NCI-H524 (cell line): ENCODE results near the gene THBS4.

Source experiments
- DNase-seq, 2 experiments: peaks; one replicate each; lab custom pipeline; 2025; lab: John Stamatoyannopoulos, UW

Gene THBS4

DNA sequence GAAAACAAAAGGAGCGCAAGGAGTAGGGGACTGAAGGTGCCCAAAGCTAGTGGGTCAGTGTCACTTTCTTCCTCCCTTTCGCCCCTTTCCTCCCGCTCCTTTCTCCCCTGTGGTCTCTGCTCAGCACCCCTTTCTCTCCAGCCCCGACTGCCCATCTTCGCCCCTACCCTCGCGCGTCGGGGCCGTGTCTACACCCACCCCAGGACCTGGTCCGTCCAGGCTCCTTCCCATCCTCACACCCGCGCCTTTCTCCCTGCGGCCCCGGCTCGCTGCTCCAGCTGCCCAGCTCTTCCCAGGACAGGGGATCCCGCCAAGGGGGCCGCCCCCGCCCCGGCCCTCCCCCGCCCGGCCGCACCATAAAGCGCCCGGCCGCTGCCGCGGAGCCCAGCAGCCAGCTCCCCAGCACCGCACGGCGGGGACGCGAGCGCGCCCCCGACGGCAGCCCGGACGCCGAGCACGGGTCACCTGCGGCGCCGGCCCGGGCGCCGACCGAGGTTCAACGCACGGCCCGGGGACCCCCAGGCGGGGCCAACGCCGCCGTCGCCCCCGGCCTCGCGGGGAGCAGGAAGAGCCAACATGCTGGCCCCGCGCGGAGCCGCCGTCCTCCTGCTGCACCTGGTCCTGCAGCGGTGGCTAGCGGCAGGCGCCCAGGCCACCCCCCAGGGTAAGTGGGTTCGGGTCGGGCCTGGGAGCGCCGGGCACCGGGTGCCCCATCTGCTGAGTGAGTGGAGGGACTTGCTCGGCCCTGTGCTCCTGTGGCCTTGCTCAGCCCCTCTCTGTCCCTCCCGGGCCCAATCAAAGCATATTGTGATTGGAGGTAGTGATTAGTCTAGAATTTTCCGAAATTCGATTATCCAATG lies at the start of gene THBS4:
TSS of gene THBS4 (plus strand) at position 387 of the 860 bp plus-strand sequence. CDS start at position 577, 190 bp downstream.
- no peak for DNase-seq

DNA sequence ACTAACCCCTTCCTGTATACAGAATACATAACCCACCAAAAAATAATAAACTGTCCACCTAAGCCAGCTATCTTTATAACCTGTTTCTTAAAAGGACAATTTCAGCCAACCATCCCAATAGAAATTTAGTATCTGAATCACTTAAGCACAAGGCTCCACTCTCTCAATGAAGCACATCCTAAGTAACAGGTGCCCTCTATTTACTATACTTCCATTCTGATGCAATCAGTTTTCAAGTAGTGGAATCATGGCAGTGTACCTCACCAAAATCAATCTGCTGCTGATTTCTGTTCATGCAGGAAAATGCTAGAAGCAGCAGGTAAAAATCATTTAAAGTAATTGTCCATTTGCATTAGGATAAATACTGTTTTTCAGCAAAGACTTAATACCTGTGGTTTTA lies 48.9 kb upstream of the THBS4 start:
- DNase-seq, result no peak

DNA sequence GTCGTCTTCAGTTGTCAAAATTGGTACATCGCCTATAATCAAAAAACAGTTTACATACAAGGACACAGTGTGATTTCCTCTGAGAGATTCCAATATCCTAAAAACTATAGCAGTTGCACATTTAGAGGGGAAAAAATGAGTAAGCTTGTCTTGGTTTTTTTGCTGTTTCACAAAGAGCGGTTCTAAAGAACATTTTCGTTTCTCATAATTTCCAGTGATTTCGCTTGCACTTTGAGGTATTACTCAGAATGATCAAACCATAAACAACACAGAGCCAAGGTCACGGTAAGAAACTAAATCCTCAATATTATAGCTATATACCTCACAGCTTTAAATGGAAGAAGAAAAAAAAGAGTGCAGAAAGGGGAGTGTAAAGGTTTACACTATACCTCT lies 44.9 kb upstream of the THBS4 start:
- DNase-seq, result no peak

DNA sequence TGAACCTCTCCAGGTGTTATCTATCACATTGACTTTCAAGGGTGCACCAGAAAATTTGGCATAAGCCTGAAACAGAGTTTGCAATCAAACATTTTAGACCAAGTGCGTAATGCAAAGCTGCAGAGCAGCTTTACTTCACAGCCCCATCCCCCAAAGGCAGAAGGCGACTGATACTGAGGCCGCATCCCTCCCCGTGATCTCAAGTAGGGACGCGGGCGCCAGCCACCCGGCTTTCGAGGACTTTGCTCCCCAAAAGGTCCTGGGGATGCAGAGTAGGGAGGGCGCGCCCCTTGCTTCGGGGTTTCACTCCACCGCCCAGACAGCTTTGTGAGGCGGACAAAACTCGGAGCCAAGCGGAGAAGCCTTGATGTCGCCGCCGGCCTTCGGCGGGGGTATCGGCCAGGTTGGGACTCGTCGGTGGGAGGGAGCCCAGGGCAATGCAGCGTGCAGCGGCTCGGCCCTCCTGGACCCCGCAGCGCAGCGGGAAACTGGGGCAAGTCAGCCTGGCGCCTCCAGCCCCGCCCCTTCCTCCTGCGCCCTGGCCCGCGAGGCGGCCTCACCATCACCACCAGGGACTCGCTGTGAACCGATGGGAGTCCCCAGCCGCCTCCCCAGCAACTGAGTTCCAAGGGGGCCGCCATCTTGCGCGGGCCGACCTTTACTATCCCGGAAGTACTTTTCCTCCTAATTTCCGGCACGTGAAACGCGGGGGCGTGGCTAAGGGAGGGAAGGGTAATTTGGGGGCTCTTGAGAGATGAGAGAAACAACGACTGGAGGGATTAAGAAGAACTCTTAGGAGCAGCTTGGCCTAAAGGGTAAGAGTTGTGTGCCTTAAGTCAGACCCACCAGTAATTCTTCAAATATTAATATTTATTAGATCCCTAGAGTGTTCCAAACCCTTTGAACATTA lies 44.3 kb upstream of the THBS4 start, which contains the start of gene MTX3:
TSS of gene MTX3 (minus strand) at position 665 of the 910 bp plus-strand sequence. CDS start at position 641, 24 bp downstream.
- DNase-seq, result peak; percentile 97

GRCh38 chr5:79992891-79993657 lies 42.1 kb upstream of the THBS4 start:
- no peak for DNase-seq

- no peak for DNase-seq
These were observed 35.4 kb upstream of the THBS4 start for GRCh38 chr5:79999722-80000121.

- DNase-seq, result no peak
These were observed 32.5 kb upstream of the THBS4 start for GRCh38 chr5:80002677-80003076.

DNA sequence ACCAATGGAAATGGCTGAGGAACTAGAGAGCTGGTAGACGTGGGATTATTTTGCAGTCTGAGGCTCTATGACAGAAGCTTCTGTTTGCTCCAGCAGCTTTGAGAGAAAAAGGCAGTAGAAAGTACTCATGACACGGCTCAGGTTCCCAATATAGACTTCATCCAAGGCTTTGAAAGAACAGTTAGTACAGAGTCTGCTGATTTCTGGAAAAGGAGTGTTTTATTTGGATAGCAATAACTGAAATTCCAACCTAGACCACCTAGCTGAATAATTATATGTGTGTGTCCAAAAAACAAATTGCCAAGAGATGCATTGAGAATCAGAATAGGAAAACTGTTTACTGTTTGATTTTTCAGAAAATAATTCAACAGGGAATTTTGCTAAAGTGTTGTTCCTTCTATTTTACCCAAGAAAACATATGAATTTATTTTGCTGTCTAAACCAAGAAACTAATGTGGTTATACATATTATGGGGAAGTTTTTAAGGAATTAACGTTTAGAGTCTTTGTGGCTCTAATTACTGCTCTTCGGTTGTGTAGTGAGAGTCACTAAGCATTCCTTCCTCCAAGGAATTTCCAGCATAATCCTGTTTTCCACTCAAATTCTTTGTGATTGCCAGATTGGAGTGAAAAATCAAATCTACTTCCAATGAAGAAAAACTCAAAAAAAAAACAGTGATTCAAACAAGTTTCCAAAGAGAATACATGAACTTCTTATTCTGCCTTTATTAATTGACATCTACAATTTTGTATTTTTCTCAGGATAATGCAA lies 26.0 kb upstream of the THBS4 start:
- no peak for DNase-seq

- peak; percentile 21 to 76 for DNase-seq
These were observed 24.3 kb upstream of the THBS4 start for GRCh38 chr5:80010754-80011392.

DNA sequence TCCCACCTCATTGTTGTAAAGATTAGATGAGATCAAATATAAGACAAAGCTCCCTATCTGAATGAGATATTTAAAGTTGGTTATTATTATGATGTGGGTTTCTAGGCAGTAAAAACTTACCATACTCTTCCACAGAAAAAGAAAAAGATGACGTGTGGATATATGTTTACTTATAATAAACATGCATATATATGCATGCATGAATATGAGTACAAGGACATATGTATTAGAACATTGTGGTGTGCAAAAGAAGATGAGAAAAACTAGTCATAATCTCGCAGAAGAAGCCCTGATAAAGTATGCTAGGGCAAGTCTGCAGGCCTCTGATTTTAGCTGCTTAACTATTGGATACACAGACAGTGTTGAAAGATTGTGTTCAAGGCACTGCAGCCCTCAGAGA lies 10.1 kb upstream of the THBS4 start:
- no peak for DNase-seq

GRCh38 chr5:80026841-80027240 lies 8.3 kb upstream of the THBS4 start:
- DNase-seq, result no peak

GRCh38 chr5:80031109-80031508 lies 4.0 kb upstream of the THBS4 start:
- DNase-seq, result no peak

GRCh38 chr5:80033513-80033912 lies 1.6 kb upstream of the THBS4 start:
- DNase-seq, result no peak

- DNase-seq, result no peak
These were observed 589 bp upstream of the THBS4 start for GRCh38 chr5:80034559-80034958.

- no peak for DNase-seq
These were observed 691 bp downstream of the THBS4 start for GRCh38 chr5:80035839-80036238.

- DNase-seq, result no peak
These were observed 1.5 kb downstream of the THBS4 start for GRCh38 chr5:80036615-80037014.

GRCh38 chr5:80037366-80037765 lies 2.2 kb downstream of the THBS4 start:
- peak in 1 of 2 experiments; percentile 5 for DNase-seq

GRCh38 chr5:80039650-80040049 lies 4.5 kb downstream of the THBS4 start:
- DNase-seq, result no peak

- peak; percentile 37 to 78 for DNase-seq
These were observed 6.4 kb downstream of the THBS4 start for GRCh38 chr5:80041527-80041926.

DNA sequence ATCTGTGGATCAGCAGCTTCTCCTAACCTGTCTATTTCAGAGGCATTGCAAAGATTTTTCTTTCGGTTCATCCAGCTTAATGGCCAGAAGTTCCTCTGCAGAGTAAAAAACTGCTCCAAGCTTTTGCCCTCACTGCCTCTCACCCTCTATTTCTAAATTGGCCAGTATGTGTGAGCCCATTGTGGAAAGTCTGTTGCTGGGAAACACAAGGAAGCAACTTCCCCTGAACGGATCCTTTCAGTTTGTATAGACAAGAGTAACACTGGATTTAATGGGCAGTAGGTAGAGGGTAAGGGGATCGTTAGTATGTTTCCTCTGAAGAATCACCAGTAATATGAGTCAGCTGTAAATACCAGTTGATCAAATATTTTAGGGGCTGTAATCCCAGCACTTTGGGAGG lies 7.2 kb downstream of the THBS4 start:
- peak in 1 of 2 experiments; percentile 11 for DNase-seq

- no peak for DNase-seq
These were observed 8.0 kb downstream of the THBS4 start for GRCh38 chr5:80043187-80043586.
